ENCODE data around the gene MLNR.

Gene MLNR

GRCh38 chr13:49271264-49271663 lies 51.1 kb downstream of the MLNR start:
- TF ChIP-seq CTCF (IDR thresholded peaks at IDR 0.05; ENCODE audit: low read depth, low read length) (no peak), MYC (IDR thresholded peaks at IDR 0.05; ENCODE audit: low read depth, low read length) (no peak), POLR2A (IDR thresholded peaks at IDR 0.05; ENCODE audit: extremely low read depth, insufficient read length) (no peak), MAX (IDR thresholded peaks at IDR 0.05; ENCODE audit: low read depth, low read length) (no peak)
- H3K4me3 ChIP-seq (ENCODE audit: low read depth, low read length), result no peak overlapping the region
- DNase-seq (ENCODE audit: low read depth), result no peak

Measured in NB4 (cell line).